Measurements from ENCODE around the gene WASF3.

GRCh38 chr13:26656919-26657318, 99.4 kb downstream of the WASF3 start:
- TF ChIP-seq EZH2 (IDR thresholded peaks at IDR 0.05; ENCODE audit: low read length, unreplicated experiment), result no peak
- TF ChIP-seq, protein P1, sequence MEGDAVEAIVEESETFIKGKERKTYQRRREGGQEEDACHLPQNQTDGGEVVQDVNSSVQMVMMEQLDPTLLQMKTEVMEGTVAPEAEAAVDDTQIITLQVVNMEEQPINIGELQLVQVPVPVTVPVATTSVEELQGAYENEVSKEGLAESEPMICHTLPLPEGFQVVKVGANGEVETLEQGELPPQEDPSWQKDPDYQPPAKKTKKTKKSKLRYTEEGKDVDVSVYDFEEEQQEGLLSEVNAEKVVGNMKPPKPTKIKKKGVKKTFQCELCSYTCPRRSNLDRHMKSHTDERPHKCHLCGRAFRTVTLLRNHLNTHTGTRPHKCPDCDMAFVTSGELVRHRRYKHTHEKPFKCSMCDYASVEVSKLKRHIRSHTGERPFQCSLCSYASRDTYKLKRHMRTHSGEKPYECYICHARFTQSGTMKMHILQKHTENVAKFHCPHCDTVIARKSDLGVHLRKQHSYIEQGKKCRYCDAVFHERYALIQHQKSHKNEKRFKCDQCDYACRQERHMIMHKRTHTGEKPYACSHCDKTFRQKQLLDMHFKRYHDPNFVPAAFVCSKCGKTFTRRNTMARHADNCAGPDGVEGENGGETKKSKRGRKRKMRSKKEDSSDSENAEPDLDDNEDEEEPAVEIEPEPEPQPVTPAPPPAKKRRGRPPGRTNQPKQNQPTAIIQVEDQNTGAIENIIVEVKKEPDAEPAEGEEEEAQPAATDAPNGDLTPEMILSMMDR (conservative IDR thresholded peaks at IDR 0.05; ENCODE audit: low read depth, low read length), result peak; percentile 45

All from PC-3 (cell line).